IPS DF 6.9 (cell line): ENCODE results near the gene IFITM1.

Experiments
- DNase-seq: peaks from one replicate; pipeline ENCODE4 v3.0.0-alpha.2; 2013; ENCODE audit warnings: low read depth, low spot score
- H3K27ac ChIP-seq: one replicate; pipeline ENCODE4 v1.5.1; 2013; ENCODE audit warnings: low read length, control low read depth
- H3K27me3 ChIP-seq: 2 replicates; pipeline ENCODE4 v1.6.1; 2013; ENCODE audit warnings: mild to moderate bottlenecking, low read length; ENCODE audit not compliant: control insufficient read depth, insufficient read depth
- H3K36me3 ChIP-seq: 2 replicates; pipeline ENCODE4 v1.6.1; 2013; ENCODE audit warnings: low read length; ENCODE audit not compliant: control insufficient read depth, insufficient read depth
- H3K4me1 ChIP-seq: 2 replicates; pipeline ENCODE4 v1.6.1; 2013; ENCODE audit warnings: low read length; ENCODE audit not compliant: control insufficient read depth, insufficient read depth
- H3K4me3 ChIP-seq: 2 replicates; pipeline ENCODE4 v1.5.1; 2013; ENCODE audit warnings: mild to moderate bottlenecking, low read length
- H3K9me3 ChIP-seq: 2 replicates; pipeline ENCODE4 v1.6.1; 2013; ENCODE audit warnings: low read length, inconsistent platforms; ENCODE audit not compliant: control insufficient read depth, insufficient read depth
- WGBS: extraction: QIAGEN DNeasy Blood & Tissue Kit; methylation state at CpG from one replicate; pipeline ENCODE4 v1.1.7; 2013; ENCODE audit warnings: mixed read lengths, missing lambda C conversion rate; ENCODE audit not compliant: insufficient read length, insufficient coverage; 5-methylcytosine and 5-hydroxymethylcytosine counted together

The IFITM1 gene

DNA sequence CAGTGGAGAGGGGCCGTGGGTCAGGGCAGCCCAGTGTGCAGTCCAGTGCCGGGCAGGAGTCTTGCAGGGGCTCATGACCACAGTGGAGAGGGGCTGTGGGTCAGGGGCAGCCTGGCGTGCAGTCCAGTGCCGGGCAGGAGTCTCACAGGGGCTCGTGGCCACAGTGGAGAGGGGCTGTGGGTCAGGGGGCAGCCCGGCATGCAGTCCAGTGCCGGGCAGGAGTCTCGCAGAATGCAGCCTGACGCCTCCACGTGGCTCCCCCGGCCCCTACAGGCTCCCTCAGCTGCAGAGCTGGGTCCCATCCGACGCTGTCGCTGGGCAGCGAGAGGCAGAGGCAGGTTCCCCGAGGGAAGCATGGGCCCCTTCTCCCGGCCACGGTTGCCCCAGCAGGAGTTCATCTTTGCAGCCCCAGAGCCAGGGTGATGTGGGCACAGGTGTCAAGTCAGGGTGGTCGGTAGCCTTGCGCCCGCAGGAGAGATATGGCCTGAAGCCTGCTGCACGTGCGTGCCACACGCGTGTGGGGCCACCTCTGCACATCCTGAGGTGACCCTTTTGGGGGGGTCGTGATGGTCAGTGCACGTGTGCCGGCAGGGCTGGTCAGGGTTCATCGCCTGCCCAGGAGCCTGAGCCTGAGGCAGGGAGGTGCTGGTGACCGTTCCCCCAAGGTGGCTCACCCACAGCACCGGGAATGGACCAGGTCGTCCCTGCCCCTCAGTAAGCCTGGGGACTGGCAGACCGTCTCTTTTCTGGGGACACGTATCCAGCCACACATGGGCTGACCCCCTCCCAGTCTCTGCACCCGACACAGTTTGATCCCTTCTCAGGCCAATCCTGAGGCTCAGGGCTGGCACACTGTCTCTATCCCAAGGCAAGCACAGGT, 17.4 kb upstream of the IFITM1 start:
- no peak overlapping the region for H3K27ac ChIP-seq
- WGBS: no CpG with 5 or more reads among the region's 35 CpGs
- H3K9me3 ChIP-seq: no peaks in the 10 kb centered on the region
- H3K27me3 ChIP-seq: no peaks in the 10 kb centered on the region
- DNase-seq: no peak
- H3K36me3 ChIP-seq: peaks cover 19% of the 10 kb centered on the region
- no peak overlapping the region for H3K4me3 ChIP-seq
- peaks cover 14% of the 10 kb centered on the region for H3K4me1 ChIP-seq

- Histone ChIP-seq H3K27me3 (no peaks in the 10 kb centered on the region), H3K4me1 (peaks cover 14% of the 10 kb centered on the region), H3K9me3 (no peaks in the 10 kb centered on the region), H3K27ac (no peak overlapping the region), H3K4me3 (no peak overlapping the region), H3K36me3 (peaks cover 19% of the 10 kb centered on the region)
- no CpG with 5 or more reads among the region's 13 CpGs for WGBS
- DNase-seq: no peak
These were observed 16.7 kb upstream of the IFITM1 start for GRCh38 chr11:297051-297585.

- no peak overlapping the region for H3K4me3 ChIP-seq
These were observed 16.0 kb upstream of the IFITM1 start for GRCh38 chr11:297586-298405.

GRCh38 chr11:298406-299065, 15.3 kb upstream of the IFITM1 start:
- no peak for DNase-seq
- Histone ChIP-seq H3K4me3 (no peak overlapping the region), H3K27ac (no peak overlapping the region), H3K9me3 (no peaks in the 10 kb centered on the region), H3K4me1 (peaks cover 14% of the 10 kb centered on the region), H3K27me3 (no peaks in the 10 kb centered on the region), H3K36me3 (peaks cover 13% of the 10 kb centered on the region)
- WGBS: no CpG with 5 or more reads among the region's 15 CpGs

More at GRCh38 chr11:297586-298405, 16.0 kb upstream of the IFITM1 start:
- H3K27ac ChIP-seq: no peak overlapping the region
- peaks cover 15% of the 10 kb centered on the region for H3K36me3 ChIP-seq
- H3K9me3 ChIP-seq: no peaks in the 10 kb centered on the region
- peaks cover 14% of the 10 kb centered on the region for H3K4me1 ChIP-seq
- no peaks in the 10 kb centered on the region for H3K27me3 ChIP-seq
- no CpG with 5 or more reads among the region's 26 CpGs for WGBS
- DNase-seq: no peak

GRCh38 chr11:299081-299891, 14.6 kb upstream of the IFITM1 start, which contains the start of gene IFITM5:
TSS of gene IFITM5 (minus strand) at chr11:299526. CDS start at chr11:299490, 36 bp downstream.
- Histone ChIP-seq H3K36me3 (peaks cover 6% of the 10 kb centered on the region), H3K9me3 (no peaks in the 10 kb centered on the region), H3K27me3 (no peaks in the 10 kb centered on the region), H3K4me1 (peaks cover 19% of the 10 kb centered on the region), H3K4me3 (no peak within 1 kb of the TSS), H3K27ac (no peak within 1 kb of the TSS)
- WGBS: no CpG with 5 or more reads among the region's 40 CpGs
- DNase-seq: no peak

GRCh38 chr11:299951-300735, 13.7 kb upstream of the IFITM1 start:
- peaks cover 19% of the 10 kb centered on the region for H3K4me1 ChIP-seq
- DNase-seq: no peak
- no peaks in the 10 kb centered on the region for H3K27me3 ChIP-seq
- no peak overlapping the region for H3K27ac ChIP-seq
- no peaks in the 10 kb centered on the region; the same call in 1 of the 2 replicates for H3K36me3 ChIP-seq
- H3K4me3 ChIP-seq: no peak overlapping the region
- WGBS: no CpG with 5 or more reads among the region's 20 CpGs
- no peaks in the 10 kb centered on the region for H3K9me3 ChIP-seq

GRCh38 chr11:303363-303762, 10.5 kb upstream of the IFITM1 start:
- H3K27ac ChIP-seq: no peak overlapping the region
- no peak for DNase-seq
- H3K4me3 ChIP-seq: no peak overlapping the region
- no peaks in the 10 kb centered on the region for H3K9me3 ChIP-seq
- H3K4me1 ChIP-seq: peaks cover 34% of the 10 kb centered on the region
- no peaks in the 10 kb centered on the region for H3K36me3 ChIP-seq
- no CpG with 5 or more reads among the region's 12 CpGs for WGBS
- no peaks in the 10 kb centered on the region for H3K27me3 ChIP-seq

- Histone ChIP-seq H3K4me3 (no peak overlapping the region), H3K36me3 (no peaks in the 10 kb centered on the region), H3K27me3 (no peaks in the 10 kb centered on the region), H3K9me3 (no peaks in the 10 kb centered on the region), H3K4me1 (peaks cover 35% of the 10 kb centered on the region), H3K27ac (no peak overlapping the region)
- no peak for DNase-seq
- no CpG with 5 or more reads among the region's 52 CpGs for WGBS
These were observed 9.8 kb upstream of the IFITM1 start for GRCh38 chr11:304061-304506.
